Psoas muscle (tissue), 8 donors: ENCODE measurements around the gene PHB1. TPM values are rescaled to one million over a fixed set of nuclear protein-coding genes. Genes with fewer than 3 reads are reported as not detected.

ENCODE experiments used
- ATAC-seq, 4 donors: fragments of 200-7000 bp; cut with Tn5 transposase; one replicate each; pipeline ENCODE4 v1.9.1; 2020; ENCODE audit warnings: moderate library complexity in 3 of 4, mild to moderate bottlenecking in 2 of 4
- DNase-seq, 2 donors: peaks; one replicate each; pipeline ENCODE4 v3.0.0-alpha.2; 2020
- H3K27ac ChIP-seq: fragments of 200-600 bp; one replicate; pipeline ENCODE4 v1.8.0; 2022
- H3K27me3 ChIP-seq, 3 donors: fragments of 200-600 bp in 1 of 3; one replicate each; pipeline versions ENCODE4 v1.6.1 to v1.8.0; 2013 to 2022; ENCODE audit warnings: low read length in 2 of 3, mild to moderate bottlenecking in 2 of 3, moderate library complexity in 1 of 3; ENCODE audit not compliant: insufficient read depth in 3 of 3
- H3K36me3 ChIP-seq, 2 donors: fragments of 200-600 bp in 1 of 2; one replicate each; pipeline versions ENCODE4 v1.6.1 to v1.8.0; 2013 to 2022; ENCODE audit warnings: low read depth in 1 of 2, mild to moderate bottlenecking in 1 of 2, moderate library complexity in 1 of 2; ENCODE audit not compliant: insufficient read depth in 1 of 2
- H3K4me1 ChIP-seq: fragments of 200-600 bp; one replicate; pipeline ENCODE4 v1.8.0; 2022
- H3K4me3 ChIP-seq: fragments of 200-600 bp; one replicate; pipeline ENCODE4 v1.8.0; 2022; ENCODE audit warnings: mild to moderate bottlenecking
- H3K9me3 ChIP-seq: fragments of 200-600 bp; one replicate; pipeline ENCODE4 v1.8.0; 2022
- CTCF ChIP-seq: fragments of 200-600 bp; IDR thresholded peaks from one replicate; pipeline ENCODE4 v1.8.0; 2022; ENCODE audit warnings: antibody characterized with exemption
- WGBS, 3 donors: extraction: QIAGEN DNeasy Blood & Tissue Kit; methylation state at CpG; one replicate each; pipeline versions ENCODE4 v1.1.6 to v1.1.7; 2013; 5-methylcytosine and 5-hydroxymethylcytosine counted together
- intact Hi-C, 2 donors: fragments of 100-400 bp; cut with DNase I; formaldehyde crosslinking; loops; one replicate each; pipeline versions ENCODE4 v1.11.0 to v1.14.2; 2022
- polyA plus RNA-seq, 3 donors: library from polyadenylated mRNA; stranded (reverse); fragments of 200-250 nt; gene quantifications; one replicate each; pipeline ENCODE4 v1.2.3, GENCODE V29; 2013
- total RNA-seq, 4 donors: library from RNA; stranded (reverse); fragmentation: NEBNext Ultra II Directional in 2 of 4; extraction: Animal tissue kit (Norgen Biotek cat#: 25700) in 2 of 4; gene quantifications; one replicate each; pipeline versions ENCODE4 v1.2.1 to v1.2.4, GENCODE V29; 2021 to 2023
- donor health status: healthy with polysubstance abuse.
- donor health status: DM: no; HTN: no; CAD: no; lungs with moderate emphysema.
- donor health status: Bipolar disorder and iron deficiency.
- donor health status: healthy.
- donor health status: DM: yes; HTN: yes; CAD: no.
- donor health status: DM: no; HTN: no; CAD: no.
- donor health status: DM: no; HTN: no; CAD: no.
- donor health status: DM: yes; HTN: yes; CAD: no.

The PHB1 gene
- total and polyA plus RNA-seq, 7 donors: 134 to 364 (median 198) TPM

DNA sequence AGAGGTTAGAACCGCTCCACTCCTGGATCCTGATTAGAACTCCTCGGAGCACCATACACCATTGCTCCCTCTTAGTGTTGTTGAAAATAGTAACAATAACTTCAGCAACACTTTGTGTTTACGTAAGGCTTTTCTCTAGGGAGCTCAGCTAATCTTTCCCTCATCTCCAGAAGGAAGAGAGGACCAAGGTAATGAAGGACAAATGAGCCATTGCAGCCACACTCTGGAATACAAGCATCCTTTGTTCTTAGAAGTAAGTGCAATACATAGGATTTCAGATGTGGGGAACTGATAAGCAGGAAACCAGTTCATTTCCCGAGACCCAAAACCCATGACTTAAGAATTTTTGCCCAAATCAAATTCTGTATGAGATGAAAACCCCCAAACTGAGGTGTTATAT, 29.7 kb downstream of the PHB1 start:
- DNase-seq: no peak

GRCh38 chr17:49383060-49383459, 31.6 kb downstream of the PHB1 start:
- intact Hi-C loops: no loop called here
- H3K4me1 ChIP-seq: no peaks in the 10 kb centered on the region
- no peaks in the 10 kb centered on the region for H3K27me3 ChIP-seq
- DNase-seq (no peak), ATAC-seq (no peak)
- no peaks in the 10 kb centered on the region for H3K36me3 ChIP-seq
- WGBS, 3 donors: 82 to 84% (median 83%) methylated on average over 10 of the region's 10 CpGs
- TF ChIP-seq CTCF: no peak
- no peaks in the 10 kb centered on the region for H3K9me3 ChIP-seq
- no peak overlapping the region for H3K27ac ChIP-seq
- no peak overlapping the region for H3K4me3 ChIP-seq

More for the DNA sequence above, 29.7 kb downstream of the PHB1 start:
- ATAC-seq: no peak
- no peak overlapping the region for H3K4me3 ChIP-seq
- H3K36me3 ChIP-seq: no peaks in the 10 kb centered on the region
- no peaks in the 10 kb centered on the region for H3K27me3 ChIP-seq
- H3K27ac ChIP-seq: no peak overlapping the region
- intact Hi-C loops: no loop called here
- no peaks in the 10 kb centered on the region for H3K4me1 ChIP-seq
- TF ChIP-seq CTCF: no peak
- no peaks in the 10 kb centered on the region for H3K9me3 ChIP-seq
- whole genome bisulfite sequencing, 3 donors: 87 to 94% (median 89%) methylated on average over 4 of the region's 4 CpGs

- H3K9me3 ChIP-seq: no peaks in the 10 kb centered on the region
- ATAC-seq (no peak), DNase-seq (no peak)
- H3K4me1 ChIP-seq: no peaks in the 10 kb centered on the region
- intact Hi-C loops: no loop called here
- no peak overlapping the region for H3K27ac ChIP-seq
- TF ChIP-seq CTCF: no peak
- no peak overlapping the region for H3K4me3 ChIP-seq
- 51 to 69% (median 61%) methylated on average over 7 of the region's 7 CpGs for WGBS, 3 donors
- H3K27me3 ChIP-seq: no peaks in the 10 kb centered on the region
- no peaks in the 10 kb centered on the region for H3K36me3 ChIP-seq
These were observed 32.1 kb downstream of the PHB1 start for GRCh38 chr17:49382556-49382955.

DNA sequence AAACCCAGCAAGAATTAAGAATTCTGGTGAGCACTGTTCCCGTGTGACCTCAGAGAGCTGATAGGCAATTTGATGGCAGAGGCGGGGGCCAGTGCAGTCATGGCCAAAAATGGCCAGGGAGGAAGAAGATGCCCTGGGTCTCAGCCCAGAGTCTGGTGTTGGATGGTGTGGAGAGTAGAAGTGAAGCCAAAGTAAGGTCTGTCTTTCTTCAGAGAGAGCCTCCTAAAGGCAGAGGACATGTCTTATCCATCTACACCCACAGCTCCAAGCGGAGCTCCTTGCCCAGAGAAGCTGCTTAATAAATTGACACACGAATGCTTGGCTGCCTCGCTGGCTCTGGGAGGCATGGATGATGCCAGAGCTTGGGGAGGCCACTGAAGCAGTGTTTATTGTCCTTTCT, 32.9 kb downstream of the PHB1 start:
- H3K9me3 ChIP-seq: no peaks in the 10 kb centered on the region
- no peak for ATAC-seq
- H3K27me3 ChIP-seq: no peaks in the 10 kb centered on the region
- no peak overlapping the region for H3K4me3 ChIP-seq
- WGBS, 3 donors: 75 to 85% (median 79%) methylated on average over 5 of the region's 5 CpGs
- H3K4me1 ChIP-seq: no peaks in the 10 kb centered on the region
- DNase-seq: no peak
- intact Hi-C loops: no loop called here
- no peak overlapping the region for H3K27ac ChIP-seq
- TF ChIP-seq CTCF: no peak
- H3K36me3 ChIP-seq: no peaks in the 10 kb centered on the region

DNA sequence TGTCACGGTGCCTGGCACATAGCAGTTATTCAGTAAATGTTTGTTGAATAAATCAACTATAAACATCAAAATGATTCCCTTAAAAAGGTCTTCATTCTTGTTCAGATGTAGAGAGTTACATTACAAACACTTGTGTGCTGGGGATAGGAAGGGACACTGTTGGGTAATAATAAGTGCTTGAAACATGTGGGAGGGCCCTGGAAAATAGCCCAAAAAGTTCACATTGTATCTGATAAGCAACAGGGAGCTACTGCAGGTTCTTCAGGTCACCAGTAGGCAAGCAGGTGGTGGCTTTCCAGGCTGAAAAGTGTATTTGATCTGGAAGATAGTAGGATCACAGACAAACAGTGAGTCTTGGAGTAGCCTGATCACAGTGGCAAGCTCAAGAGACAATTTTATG, 33.6 kb downstream of the PHB1 start:
- TF ChIP-seq CTCF: no peak
- H3K4me3 ChIP-seq: no peak overlapping the region
- no peaks in the 10 kb centered on the region for H3K27me3 ChIP-seq
- no peaks in the 10 kb centered on the region for H3K36me3 ChIP-seq
- no peak overlapping the region for H3K27ac ChIP-seq
- WGBS, 3 donors: 78 to 91% (median 80%) methylated on average over 1 of the region's 1 CpG
- intact Hi-C loops: no loop called here
- ATAC-seq: no peak
- no peak for DNase-seq
- no peaks in the 10 kb centered on the region for H3K9me3 ChIP-seq
- no peaks in the 10 kb centered on the region for H3K4me1 ChIP-seq
